CD4-positive, alpha-beta T cell treated with Interleukin-4 for 4 hours (primary cell): Measurements from ENCODE around the gene DNAAF9.

Experiments
- DNase-seq: peaks from one replicate; pipeline ENCODE4 v3.0.0-alpha.2; 2020

Gene DNAAF9

DNA sequence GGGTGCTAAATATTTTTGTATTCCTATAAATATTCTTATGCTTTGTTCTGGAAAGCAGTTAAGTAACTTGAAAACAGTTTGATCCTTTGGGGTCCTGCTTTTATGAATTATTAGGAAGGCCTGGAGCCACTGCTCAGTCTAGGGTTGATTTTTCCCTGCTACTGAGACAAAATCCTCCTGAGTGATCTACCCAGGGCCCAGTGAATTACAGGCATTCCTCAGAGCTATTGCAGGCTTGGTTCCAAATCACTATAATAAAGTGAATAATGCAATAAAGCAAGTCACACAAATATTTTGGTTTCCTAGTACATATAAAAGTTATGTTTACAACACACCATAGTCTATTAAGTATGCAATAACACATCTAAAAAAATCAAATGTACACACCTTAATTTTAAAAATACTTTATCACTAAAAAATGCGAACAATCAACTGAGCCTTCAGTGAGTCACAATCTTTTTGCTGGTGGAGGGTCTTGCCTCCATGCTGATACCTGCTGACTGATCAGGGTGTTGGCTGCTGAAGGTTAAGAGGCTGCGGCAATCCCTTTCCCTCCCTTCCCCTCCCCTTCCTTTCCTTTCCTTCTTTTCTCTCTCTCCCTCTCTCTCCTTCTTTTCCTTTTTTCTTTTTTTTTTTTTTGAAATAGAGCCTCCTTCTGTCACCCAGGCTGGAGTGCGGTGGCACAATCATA is 43.0 kb downstream of the DNAAF9 start:
- no peak for DNase-seq

DNA sequence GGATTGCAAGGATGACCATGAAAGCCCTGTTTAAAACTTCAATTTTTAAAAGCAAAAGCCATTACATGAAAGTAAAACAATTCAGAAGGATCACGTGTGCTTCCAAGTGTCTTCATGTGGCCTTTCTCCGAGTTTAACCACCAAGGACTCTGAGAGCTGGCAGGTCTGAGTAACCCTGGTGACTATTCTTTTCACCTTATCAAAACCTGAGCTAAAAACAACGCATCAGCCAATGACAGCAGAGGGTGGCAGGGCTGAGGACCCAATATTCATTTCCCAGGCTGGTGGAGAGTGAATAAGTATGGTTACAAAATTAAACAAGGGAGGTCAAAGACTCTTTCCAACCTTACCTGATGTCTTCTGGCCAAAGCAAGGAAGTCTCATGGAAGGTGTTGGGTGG is 46.7 kb downstream of the DNAAF9 start:
- DNase-seq = no peak

DNA sequence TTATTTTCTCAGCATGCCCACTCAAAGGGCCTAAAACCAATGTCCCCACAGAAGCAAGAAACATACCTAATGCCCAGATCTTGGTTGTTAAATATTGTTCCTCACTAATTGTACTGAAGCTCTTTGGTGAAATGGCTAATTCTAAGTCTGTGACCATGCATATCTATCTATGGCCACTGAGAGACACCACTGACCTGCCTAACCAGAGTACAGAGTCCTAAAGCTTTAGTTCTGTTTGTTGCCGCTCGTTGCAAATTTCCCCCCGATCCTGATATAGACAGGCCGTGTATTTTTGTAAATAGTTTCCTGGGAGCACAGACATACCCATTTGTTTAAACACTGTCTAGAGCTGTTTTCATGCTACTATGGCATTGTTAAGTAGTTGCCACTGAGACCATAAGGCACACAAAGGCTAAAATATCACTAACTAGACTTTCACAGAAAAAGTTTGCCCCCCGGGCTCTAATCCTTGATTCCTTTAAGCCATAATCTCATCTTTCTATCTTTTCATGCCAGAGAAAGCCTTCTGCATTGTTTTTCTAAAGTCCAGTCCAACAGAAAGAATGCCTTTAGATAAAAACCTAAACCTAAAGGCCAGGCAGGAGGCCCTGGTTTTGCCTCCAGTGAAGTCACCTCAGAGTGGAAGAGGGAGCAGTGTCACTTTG is 48.7 kb downstream of the DNAAF9 start:
- DNase-seq = no peak
